Adrenal gland (tissue), 5 donors: ENCODE data around the gene C1R.

Experiments used
- CTCF ChIP-seq, 6 experiments: fragments of 450-650 bp in 4 of 6; fragments of 200-600 bp in 2 of 6; sonication (generic) in 1 of 6; IDR thresholded peaks; 1 replicate in 5 of 6; 2 replicates in 1 of 6; pipeline versions ENCODE4 v1.5.1 to v1.8.0; 2016 to 2021; ENCODE audit warnings: antibody characterized with exemption in 6 of 6, mild to moderate bottlenecking in 2 of 6, moderate library complexity in 1 of 6
- POLR2A ChIP-seq, 2 donors: fragments of 450-650 bp; IDR thresholded peaks; one replicate each; pipeline ENCODE4 v1.6.1; 2017; ENCODE audit warnings: antibody characterized with exemption in 2 of 2, mild to moderate bottlenecking in 2 of 2, moderate library complexity in 1 of 2
- donor health status: DM: no; HTN: no; CAD: no.

DNA sequence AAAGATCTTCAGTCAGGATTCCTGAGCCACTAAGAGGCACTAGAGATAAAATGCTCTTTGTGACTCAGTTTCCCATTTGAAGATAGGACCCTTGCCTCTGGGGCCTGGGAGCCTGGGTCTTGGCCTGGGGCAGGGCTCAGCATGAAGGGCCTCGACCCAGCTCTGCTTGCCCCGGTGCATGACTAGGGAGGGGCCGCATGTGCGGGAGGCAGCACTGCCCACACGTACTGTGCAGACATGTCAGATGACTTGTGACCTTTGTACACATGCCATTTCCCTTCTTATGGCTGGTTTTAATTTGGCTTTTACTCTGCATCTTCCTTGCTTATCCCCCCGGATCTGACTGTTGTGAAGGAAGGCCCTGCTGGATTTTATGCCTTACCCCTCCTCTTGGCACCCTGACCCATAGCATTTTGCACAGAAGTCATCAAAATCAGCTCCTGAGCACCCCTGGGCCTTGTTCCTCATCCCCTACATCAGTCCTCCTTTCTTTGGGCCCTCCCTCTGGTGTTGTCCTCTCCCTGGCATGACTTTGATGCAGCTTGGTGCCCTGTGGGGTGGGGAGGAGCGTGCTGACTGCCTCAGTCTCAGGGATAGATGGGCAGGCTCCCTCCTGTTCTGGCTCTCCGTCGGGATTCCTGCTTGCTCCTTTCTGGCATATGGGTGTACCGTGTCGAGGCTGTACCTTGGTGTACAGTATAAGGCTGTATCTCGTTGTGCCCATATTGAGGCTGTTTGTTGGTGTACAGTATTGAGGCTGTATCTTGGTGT, 42.3 kb upstream of the C1R start:
- TF ChIP-seq POLR2A (IDR thresholded peaks at IDR 0.05), result no peak
- no peak for TF ChIP-seq CTCF (IDR thresholded peaks at IDR 0.05)
